CD14-positive monocyte (primary cell): ENCODE results near the gene FIGN. TPM values are rescaled to one million over a fixed set of nuclear protein-coding genes. Genes with fewer than 3 reads are reported as not detected.

Experiments
- DNase-seq, 3 donors: peaks; one replicate each; pipeline ENCODE4 v3.0.0-alpha.2; 2011 to 2022
- H2AFZ ChIP-seq: 2 replicates; pipeline ENCODE4 v1.6.0; 2012; ENCODE audit warnings: mild to moderate bottlenecking, low read depth, low read length, inconsistent platforms; ENCODE audit not compliant: insufficient read depth, poor library complexity, severe bottlenecking
- H3K27ac ChIP-seq, 2 donors: 1 replicate in 1 of 2; 2 replicates in 1 of 2; pipeline ENCODE4 v1.5.1; 2012 to 2013; ENCODE audit warnings: low read length in 2 of 2, control low read depth in 1 of 2, inconsistent platforms in 1 of 2, low read depth in 1 of 2, mild to moderate bottlenecking in 1 of 2
- H3K27me3 ChIP-seq, 2 donors: one replicate each; pipeline versions ENCODE4 v1.6.0 to v1.6.1; 2011 to 2013; ENCODE audit warnings: low read length in 2 of 2; ENCODE audit not compliant: control insufficient read depth in 2 of 2, insufficient read depth in 2 of 2
- H3K36me3 ChIP-seq, 2 donors: replicated peaks in 1 of 2; 1 replicate in 1 of 2; 2 replicates in 1 of 2; pipeline versions ENCODE4 v1.5.1 to v1.6.1; 2012 to 2013; ENCODE audit warnings: low read length in 2 of 2, control low read depth in 1 of 2, inconsistent platforms in 1 of 2, mild to moderate bottlenecking in 1 of 2; ENCODE audit not compliant: insufficient read depth in 2 of 2, control insufficient read depth in 1 of 2
- H3K4me1 ChIP-seq, 2 donors: 1 replicate in 1 of 2; 2 replicates in 1 of 2; pipeline versions ENCODE4 v1.5.1 to v1.6.1; 2012 to 2013; ENCODE audit warnings: low read length in 2 of 2, control low read depth in 1 of 2, inconsistent platforms in 1 of 2, mild to moderate bottlenecking in 1 of 2, moderate library complexity in 1 of 2; ENCODE audit not compliant: insufficient read depth in 2 of 2, control insufficient read depth in 1 of 2
- H3K4me2 ChIP-seq: replicated peaks from 2 replicates; pipeline ENCODE3; 2012; ENCODE audit warnings: low read length, moderate library complexity, mild to moderate bottlenecking; ENCODE audit not compliant: poor library complexity, severe bottlenecking; ENCODE audit errors: extremely low read depth
- H3K4me3 ChIP-seq, 3 experiments: fragments of 200-600 bp in 1 of 3; sonication (generic) in 1 of 3; replicated peaks in 1 of 3; 1 replicate in 2 of 3; 2 replicates in 1 of 3; pipeline ENCODE4 v1.5.1; 2011 to 2013; ENCODE audit warnings: low read length in 3 of 3, mild to moderate bottlenecking in 3 of 3, control low read depth in 2 of 3, low read depth in 2 of 3, inconsistent platforms in 1 of 3, moderate library complexity in 1 of 3
- H3K79me2 ChIP-seq: 2 replicates; pipeline ENCODE4 v1.6.0; 2012; ENCODE audit warnings: mild to moderate bottlenecking, control low read depth, inconsistent platforms, low read length, moderate library complexity; ENCODE audit not compliant: insufficient read depth
- H3K9ac ChIP-seq: 2 replicates; pipeline ENCODE4 v1.6.0; 2017; ENCODE audit warnings: low read length, mild to moderate bottlenecking; ENCODE audit not compliant: insufficient read depth, poor library complexity, severe bottlenecking
- H3K9me3 ChIP-seq, 2 donors: replicated peaks in 1 of 2; 1 replicate in 1 of 2; 2 replicates in 1 of 2; pipeline versions ENCODE4 v1.5.1 to v1.6.1; 2012 to 2013; ENCODE audit warnings: low read length in 2 of 2, control low read depth in 1 of 2; ENCODE audit not compliant: control insufficient read depth in 1 of 2, insufficient read depth in 1 of 2
- H4K20me1 ChIP-seq: 2 replicates; pipeline ENCODE4 v1.6.0; 2012; ENCODE audit warnings: mild to moderate bottlenecking, low read length, control low read depth, moderate library complexity; ENCODE audit not compliant: insufficient read depth
- H3K27ac Mint-ChIP-seq, 7 donors: one replicate each; pipeline ENCODE4 v1.8.0; 2020; ENCODE audit warnings: mild to moderate bottlenecking in 7 of 7, mixed read lengths in 7 of 7, moderate library complexity in 6 of 7, inconsistent platforms in 2 of 7
- H3K27me3 Mint-ChIP-seq, 3 donors: one replicate each; pipeline ENCODE4 v1.8.0; 2021 to 2022; ENCODE audit warnings: low read depth in 3 of 3, mild to moderate bottlenecking in 3 of 3, mixed read lengths in 3 of 3, moderate library complexity in 3 of 3, inconsistent platforms in 1 of 3
- H3K36me3 Mint-ChIP-seq, 2 donors: one replicate each; pipeline ENCODE4 v1.8.0; 2020; ENCODE audit warnings: mixed read lengths in 2 of 2, inconsistent platforms in 1 of 2, mild to moderate bottlenecking in 1 of 2
- H3K4me1 Mint-ChIP-seq: one replicate; pipeline ENCODE4 v1.8.0; 2020; ENCODE audit warnings: mild to moderate bottlenecking, mixed read lengths
- H3K4me3 Mint-ChIP-seq, 2 donors: one replicate each; pipeline ENCODE4 v1.8.0; 2020; ENCODE audit warnings: mild to moderate bottlenecking in 2 of 2, mixed read lengths in 2 of 2, moderate library complexity in 1 of 2
- H3K9me3 Mint-ChIP-seq, 7 donors: one replicate each; pipeline ENCODE4 v1.8.0; 2020 to 2022; ENCODE audit warnings: mixed read lengths in 7 of 7, mild to moderate bottlenecking in 6 of 7, moderate library complexity in 6 of 7, inconsistent platforms in 2 of 7
- CTCF ChIP-seq: fragments of 200-600 bp; IDR thresholded peaks from one replicate; pipeline ENCODE4 v1.8.0; 2022; ENCODE audit warnings: antibody characterized with exemption, mild to moderate bottlenecking
- WGBS: methylation state at CpG from one replicate; pipeline ENCODE4 v1.1.5; 2013; ENCODE audit warnings: missing lambda C conversion rate; ENCODE audit not compliant: insufficient coverage; 5-methylcytosine and 5-hydroxymethylcytosine counted together
- intact Hi-C, 2 donors: fragments of 100-400 bp; cut with micrococcal nuclease; formaldehyde crosslinking; loops; one replicate each; pipeline versions ENCODE4 v1.15.0 to v1.15.1; 2023
- polyA plus RNA-seq, 3 donors: library from polyadenylated mRNA; depleted of rRNA in 1 of 3; unstranded in 2 of 3; stranded (reverse) in 1 of 3; fragments of 300-500 nt in 2 of 3; fragments of >200 nt in 1 of 3; fragmentation: Illumina TruSeq in 2 of 3; gene quantifications; 1 replicate in 2 of 3; 2 replicates in 1 of 3; pipeline ENCODE4 v1.2.3, GENCODE V29; 2012 to 2021

The FIGN gene
- polyA plus RNA-seq, 3 donors = not detected

GRCh38 chr2:163785162-163785561 is 49.4 kb upstream of the FIGN start:
- Mint-ChIP-seq H3K36me3 (no peaks in the 10 kb centered on the region), H3K27ac (no peak overlapping the region), H3K4me1 (no peaks in the 10 kb centered on the region), H3K9me3 (peaks cover 0 to 9% (median 2%) of the 10 kb centered on the region in 7 donors), H3K4me3 (no peak overlapping the region), H3K27me3 (no peaks in the 10 kb centered on the region)
- H3K79me2 ChIP-seq = no peaks in the 10 kb centered on the region
- intact Hi-C loops = no loop called here
- no peaks in the 10 kb centered on the region for H3K27me3 ChIP-seq
- H4K20me1 ChIP-seq = no peaks in the 10 kb centered on the region
- H3K4me2 ChIP-seq = no peak overlapping the region
- H3K4me1 ChIP-seq = no peaks in the 10 kb centered on the region
- WGBS = 100% methylated on average over 1 of the region's 3 CpGs
- peaks cover 0 to 5% of the 10 kb centered on the region in 2 donors for H3K9me3 ChIP-seq
- no peak overlapping the region for H3K9ac ChIP-seq
- TF ChIP-seq CTCF = no peak
- DNase-seq = no peak
- H2AFZ ChIP-seq = no peak overlapping the region
- H3K36me3 ChIP-seq = no peaks in the 10 kb centered on the region
- no peak overlapping the region for H3K27ac ChIP-seq
- no peak overlapping the region for H3K4me3 ChIP-seq

GRCh38 chr2:163779970-163780597 is 44.3 kb upstream of the FIGN start:
- no peaks in the 10 kb centered on the region for H3K4me1 Mint-ChIP-seq
- no peak overlapping the region for H3K9ac ChIP-seq
- no peak overlapping the region for H3K4me2 ChIP-seq

More at GRCh38 chr2:163779970-163780597, 44.3 kb upstream of the FIGN start:
- Histone ChIP-seq H3K27ac (no peak overlapping the region), H2AFZ (no peak overlapping the region), H3K4me3 (no peak overlapping the region), H3K9me3 (no peaks in the 10 kb centered on the region), H3K79me2 (no peaks in the 10 kb centered on the region), H3K36me3 (no peaks in the 10 kb centered on the region), H4K20me1 (no peaks in the 10 kb centered on the region), H3K4me1 (no peaks in the 10 kb centered on the region), H3K27me3 (no peaks in the 10 kb centered on the region)
- TF ChIP-seq CTCF = no peak
- H3K36me3 Mint-ChIP-seq = no peaks in the 10 kb centered on the region
- intact Hi-C loops = no loop called here
- no peak overlapping the region for H3K27ac Mint-ChIP-seq
- 92% methylated on average over 2 of the region's 6 CpGs for WGBS
- peaks cover 0 to 4% (median 0%) of the 10 kb centered on the region in 7 donors for H3K9me3 Mint-ChIP-seq
- no peaks in the 10 kb centered on the region for H3K27me3 Mint-ChIP-seq
- DNase-seq = no peak
- H3K4me3 Mint-ChIP-seq = no peak overlapping the region
